ENCODE results near the gene PATE1.

The PATE1 gene

DNA sequence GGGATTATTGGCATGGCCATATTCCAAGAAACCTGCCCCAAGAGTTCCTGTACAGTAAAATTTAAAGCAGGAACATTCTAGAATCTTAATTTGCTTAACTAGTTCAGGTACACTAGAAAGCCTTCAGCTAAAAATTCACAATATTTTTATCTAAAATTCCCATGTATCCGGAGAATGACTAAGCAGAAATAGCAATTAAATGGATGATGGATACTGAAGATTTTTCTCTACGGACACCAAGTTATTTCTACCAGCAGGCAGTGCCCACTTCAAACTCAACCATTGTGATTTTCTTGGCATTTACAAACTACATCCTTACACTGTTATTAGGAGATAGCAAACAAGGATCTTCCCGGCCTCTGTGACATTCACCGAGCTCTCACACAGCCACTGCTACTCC, 44.7 kb downstream of the PATE1 start:
- DNase-seq (ENCODE audit: low read depth), result no peak

DNA sequence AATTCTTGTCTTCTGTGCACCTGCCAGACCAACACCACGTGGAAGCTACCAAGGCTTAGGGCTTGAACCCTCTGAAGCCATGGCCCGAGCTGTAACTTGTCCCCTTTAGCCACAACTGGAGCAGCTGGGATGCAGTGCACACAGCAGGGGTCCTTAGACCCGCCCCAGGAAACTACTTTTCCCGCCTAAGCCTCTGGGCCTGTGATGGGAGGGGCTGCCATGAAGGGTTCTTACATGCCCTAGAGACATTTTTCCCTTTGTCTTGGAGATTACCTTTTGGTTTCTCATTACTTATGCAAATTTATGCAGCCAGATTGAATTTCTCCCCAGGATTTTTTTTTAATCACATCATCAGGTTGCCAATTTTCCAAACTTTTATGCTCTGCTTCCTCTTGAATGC, 51.6 kb downstream of the PATE1 start:
- DNase-seq (ENCODE audit: low read depth), result no peak
